GM18517 (cell line): ENCODE data around the gene LMBR1L.
"Not testable (repeated sequence)": the region's sequence is repeated elsewhere in the genome, so short reads cannot be mapped to it uniquely, and the experiment has no call there.

Source experiments
- ATAC-seq: cut with Tn5 transposase; IDR thresholded peaks from one replicate; pipeline ENCODE4 v1.9.1; 2021; ENCODE audit warnings: mild to moderate bottlenecking, moderate library complexity; ENCODE audit not compliant: unreplicated experiment

The LMBR1L gene

GRCh38 chr12:49088932-49089330 is 21.7 kb downstream of the LMBR1L start:
- ATAC-seq, result no peak

- ATAC-seq, result peak; percentile 69
Measured at GRCh38 chr12:49088150-49088931, 22.3 kb downstream of the LMBR1L start.

GRCh38 chr12:49086116-49086515 is 24.5 kb downstream of the LMBR1L start:
- no peak for ATAC-seq

GRCh38 chr12:49084438-49084837 is 26.2 kb downstream of the LMBR1L start:
- no peak for ATAC-seq

GRCh38 chr12:49079793-49080192 is 30.9 kb downstream of the LMBR1L start:
- ATAC-seq, result no peak

GRCh38 chr12:49070971-49071370 is 39.7 kb downstream of the LMBR1L start:
- ATAC-seq, result no peak

GRCh38 chr12:49069507-49070346 is 40.9 kb downstream of the LMBR1L start, which contains the start of gene RHEBL1:
Gene RHEBL1, minus strand, starts transcription at chr12:49069979. Its CDS starts 194 bp downstream, at chr12:49069785.
- peak; percentile 93 for ATAC-seq

- ATAC-seq, result no peak
Measured at GRCh38 chr12:49068879-49069506, 41.7 kb downstream of the LMBR1L start.

GRCh38 chr12:49066120-49066519 is 44.5 kb downstream of the LMBR1L start:
- no peak for ATAC-seq

GRCh38 chr12:49064767-49065152 is 45.9 kb downstream of the LMBR1L start:
- ATAC-seq, result no peak

- not testable (repeated sequence) for ATAC-seq
Measured at GRCh38 chr12:49061916-49062315, 48.7 kb downstream of the LMBR1L start.

- ATAC-seq, result no peak
Measured at GRCh38 chr12:49061157-49061650, 49.4 kb downstream of the LMBR1L start.

GRCh38 chr12:49060237-49061156 is 50.1 kb downstream of the LMBR1L start, which contains the start of gene KMT2D:
Gene KMT2D, minus strand, starts transcription at chr12:49060794. Its CDS starts 5,470 bp downstream, at chr12:49055324.
- ATAC-seq, result peak; percentile 41

GRCh38 chr12:49059299-49060171 is 51.1 kb downstream of the LMBR1L start:
- ATAC-seq, result no peak

- no peak for ATAC-seq
Measured at GRCh38 chr12:49059045-49059298, 51.7 kb downstream of the LMBR1L start.

- ATAC-seq, result no peak
Measured at GRCh38 chr12:49058366-49059044, 52.1 kb downstream of the LMBR1L start.

GRCh38 chr12:49057888-49058287 is 52.8 kb downstream of the LMBR1L start:
- ATAC-seq, result no peak

GRCh38 chr12:49055978-49056754 is 54.5 kb downstream of the LMBR1L start:
- ATAC-seq, result peak; percentile 68
